Karpas-422 (cell line): ENCODE measurements around the gene UNC13C. TPM values are rescaled to one million over a fixed set of nuclear protein-coding genes. Genes with fewer than 3 reads are reported as not detected.

Experiments
- DNase-seq: peaks from one replicate; pipeline ENCODE4 v3.0.0-alpha.2; 2015
- H2AFZ ChIP-seq: fragments of 200-600 bp; sonication (generic); 2 replicates; pipeline ENCODE4 v1.6.1; 2014; ENCODE audit warnings: antibody characterized with exemption, low read length, mixed read lengths
- H3K27ac ChIP-seq: fragments of 200-600 bp; sonication (generic); 2 replicates; pipeline ENCODE4 v1.5.1; 2014; ENCODE audit warnings: mild to moderate bottlenecking, low read length, moderate library complexity
- H3K27me3 ChIP-seq: fragments of 200-600 bp; sonication (generic); 2 replicates; pipeline ENCODE4 v1.6.1; 2014; ENCODE audit warnings: low read length, mixed read lengths
- H3K36me3 ChIP-seq: fragments of 200-600 bp; sonication (generic); 2 replicates; pipeline ENCODE4 v1.6.1; 2014; ENCODE audit warnings: low read length, mixed read lengths; ENCODE audit not compliant: insufficient read depth
- H3K4me1 ChIP-seq: fragments of 200-600 bp; sonication (generic); 2 replicates; pipeline ENCODE4 v1.6.1; 2014; ENCODE audit warnings: mild to moderate bottlenecking, low read length, mixed read lengths
- H3K4me2 ChIP-seq: fragments of 200-600 bp; sonication (generic); 2 replicates; pipeline ENCODE4 v1.6.1; 2014; ENCODE audit warnings: low read length, low read depth, mild to moderate bottlenecking; ENCODE audit not compliant: poor library complexity, severe bottlenecking
- H3K4me3 ChIP-seq: fragments of 200-600 bp; sonication (generic); 2 replicates; pipeline ENCODE4 v1.5.1; 2014; ENCODE audit warnings: mild to moderate bottlenecking, antibody characterized with exemption, low read length, mixed read lengths
- H3K79me2 ChIP-seq: fragments of 200-600 bp; sonication (generic); 2 replicates; pipeline ENCODE4 v1.6.1; 2014; ENCODE audit warnings: mild to moderate bottlenecking, low read length, mixed read lengths
- H3K9ac ChIP-seq: fragments of 200-600 bp; sonication (generic); 2 replicates; pipeline ENCODE4 v1.6.0; 2014; ENCODE audit warnings: low read length
- H3K9me2 ChIP-seq: fragments of 200-600 bp; sonication (generic), shearing (Covaris generic); replicated peaks from 2 replicates; pipeline ENCODE4 v1.6.0; 2014; ENCODE audit warnings: mild to moderate bottlenecking, low read length, moderate library complexity; ENCODE audit not compliant: insufficient read depth
- H3K9me3 ChIP-seq: fragments of 300-700, 200-600 bp; sonication (generic); 2 replicates; pipeline ENCODE4 v1.6.1; 2014; ENCODE audit warnings: low read length, mixed read lengths
- H4K20me1 ChIP-seq: fragments of 200-600 bp; sonication (generic); 2 replicates; pipeline ENCODE4 v1.6.1; 2014; ENCODE audit warnings: mild to moderate bottlenecking, antibody characterized with exemption, low read length, low read depth; ENCODE audit not compliant: insufficient read depth
- total RNA-seq: library from RNA; depleted of rRNA; stranded (reverse); fragments of >200 nt; shearing (Covaris generic); gene quantifications from 2 replicates; pipeline ENCODE4 v1.2.3, GENCODE V29; 2014; ENCODE audit warnings: low replicate concordance

UNC13C gene
- total RNA-seq, 1 experiment from 2014 or later: not detected

- Histone ChIP-seq H3K4me2 (no peak overlapping the region), H3K36me3 (no peaks in the 10 kb centered on the region), H3K9me2 (no peaks in the 10 kb centered on the region; the same call in 1 of the 2 replicates), H4K20me1 (no peaks in the 10 kb centered on the region), H2AFZ (no peak overlapping the region), H3K4me1 (no peaks in the 10 kb centered on the region), H3K9me3 (peaks cover 5% of the 10 kb centered on the region; the same call in 1 of the 2 replicates), H3K27ac (no peak overlapping the region), H3K4me3 (no peak overlapping the region), H3K9ac (no peak overlapping the region), H3K79me2 (no peaks in the 10 kb centered on the region), H3K27me3 (no peaks in the 10 kb centered on the region)
- DNase-seq: no peak
Measured at GRCh38 chr15:54506977-54507524, 528.8 kb downstream of the UNC13C start.

- no peak overlapping the region for H3K4me3 ChIP-seq
- no peak for DNase-seq
- H3K79me2 ChIP-seq: no peaks in the 10 kb centered on the region
- no peaks in the 10 kb centered on the region for H3K36me3 ChIP-seq
- H3K9me3 ChIP-seq: peaks cover 11% of the 10 kb centered on the region
- H4K20me1 ChIP-seq: no peaks in the 10 kb centered on the region
- H3K9me2 ChIP-seq: no peaks in the 10 kb centered on the region
- H2AFZ ChIP-seq: no peak overlapping the region
- no peak overlapping the region for H3K9ac ChIP-seq
- no peaks in the 10 kb centered on the region for H3K4me1 ChIP-seq
- no peaks in the 10 kb centered on the region for H3K27me3 ChIP-seq
- H3K27ac ChIP-seq: no peak overlapping the region
- H3K4me2 ChIP-seq: no peak overlapping the region
Measured at GRCh38 chr15:54514601-54515000, 536.4 kb downstream of the UNC13C start.

- Histone ChIP-seq H3K9me3 (peaks cover 11% of the 10 kb centered on the region), H3K27ac (no peak overlapping the region), H2AFZ (no peak overlapping the region)
Measured at GRCh38 chr15:54515664-54516582, 537.7 kb downstream of the UNC13C start.

GRCh38 chr15:54517366-54517765 is 539.1 kb downstream of the UNC13C start:
- Histone ChIP-seq H3K79me2 (no peaks in the 10 kb centered on the region), H3K36me3 (no peaks in the 10 kb centered on the region), H3K9ac (no peak overlapping the region), H3K27me3 (no peaks in the 10 kb centered on the region), H3K9me3 (peaks cover 11% of the 10 kb centered on the region), H3K4me2 (no peak overlapping the region), H3K4me1 (no peaks in the 10 kb centered on the region), H2AFZ (no peak overlapping the region), H3K9me2 (no peaks in the 10 kb centered on the region), H3K4me3 (no peak overlapping the region), H4K20me1 (no peaks in the 10 kb centered on the region), H3K27ac (no peak overlapping the region)
- DNase-seq: no peak

More at GRCh38 chr15:54515664-54516582, 537.7 kb downstream of the UNC13C start:
- no peak for DNase-seq
- Histone ChIP-seq H3K9me2 (no peaks in the 10 kb centered on the region), H3K36me3 (no peaks in the 10 kb centered on the region), H3K4me2 (no peak overlapping the region), H3K4me3 (no peak overlapping the region), H3K4me1 (no peaks in the 10 kb centered on the region), H4K20me1 (no peaks in the 10 kb centered on the region), H3K27me3 (no peaks in the 10 kb centered on the region), H3K79me2 (no peaks in the 10 kb centered on the region), H3K9ac (no peak overlapping the region)

- DNase-seq: no peak
- Histone ChIP-seq H3K4me3 (no peak overlapping the region), H3K9me3 (peaks cover 11% of the 10 kb centered on the region), H3K79me2 (no peaks in the 10 kb centered on the region), H2AFZ (no peak overlapping the region), H3K27me3 (no peaks in the 10 kb centered on the region), H3K9ac (no peak overlapping the region), H3K4me1 (no peaks in the 10 kb centered on the region), H3K36me3 (no peaks in the 10 kb centered on the region), H3K4me2 (no peak overlapping the region), H3K27ac (no peak overlapping the region), H4K20me1 (no peaks in the 10 kb centered on the region), H3K9me2 (no peaks in the 10 kb centered on the region)
Measured at GRCh38 chr15:54518156-54518882, 540.1 kb downstream of the UNC13C start.

- H2AFZ ChIP-seq: no peak overlapping the region
- DNase-seq: no peak
- H3K4me3 ChIP-seq: no peak overlapping the region
- H3K9me3 ChIP-seq: peaks cover 11% of the 10 kb centered on the region
- no peaks in the 10 kb centered on the region for H3K36me3 ChIP-seq
- no peaks in the 10 kb centered on the region for H3K4me1 ChIP-seq
- no peaks in the 10 kb centered on the region for H4K20me1 ChIP-seq
- H3K27me3 ChIP-seq: no peaks in the 10 kb centered on the region
- H3K4me2 ChIP-seq: no peak overlapping the region
- no peaks in the 10 kb centered on the region for H3K9me2 ChIP-seq
- H3K27ac ChIP-seq: no peak overlapping the region
- no peaks in the 10 kb centered on the region for H3K79me2 ChIP-seq
- H3K9ac ChIP-seq: no peak overlapping the region
Measured at GRCh38 chr15:54519577-54519976, 541.3 kb downstream of the UNC13C start.

- H3K4me2 ChIP-seq: no peak overlapping the region
- H3K4me1 ChIP-seq: no peaks in the 10 kb centered on the region
- H3K36me3 ChIP-seq: no peaks in the 10 kb centered on the region
- no peak overlapping the region for H2AFZ ChIP-seq
- DNase-seq: no peak
- no peaks in the 10 kb centered on the region for H3K9me2 ChIP-seq
- no peaks in the 10 kb centered on the region for H4K20me1 ChIP-seq
- peaks cover 10% of the 10 kb centered on the region for H3K9me3 ChIP-seq
- H3K27ac ChIP-seq: no peak overlapping the region
- no peak overlapping the region for H3K9ac ChIP-seq
- no peaks in the 10 kb centered on the region for H3K79me2 ChIP-seq
- no peaks in the 10 kb centered on the region for H3K27me3 ChIP-seq
- no peak overlapping the region for H3K4me3 ChIP-seq
Measured at GRCh38 chr15:54520616-54521015, 542.4 kb downstream of the UNC13C start.

GRCh38 chr15:54521206-54521605 is 543.0 kb downstream of the UNC13C start:
- H3K27me3 ChIP-seq: no peaks in the 10 kb centered on the region
- no peaks in the 10 kb centered on the region for H3K36me3 ChIP-seq
- no peak for DNase-seq
- H3K4me2 ChIP-seq: no peak overlapping the region
- no peak overlapping the region for H3K4me3 ChIP-seq
- no peaks in the 10 kb centered on the region for H3K4me1 ChIP-seq
- no peak overlapping the region for H3K9ac ChIP-seq
- H3K79me2 ChIP-seq: no peaks in the 10 kb centered on the region
- no peaks in the 10 kb centered on the region for H3K9me2 ChIP-seq
- H4K20me1 ChIP-seq: no peaks in the 10 kb centered on the region
- peaks cover 4% of the 10 kb centered on the region; the same call in 1 of the 2 replicates for H3K9me3 ChIP-seq
- H2AFZ ChIP-seq: no peak overlapping the region
- H3K27ac ChIP-seq: no peak overlapping the region
